Right ventricle myocardium inferior (tissue), 1 donor: ENCODE data around the gene C1QC. TPM values are rescaled to one million over a fixed set of nuclear protein-coding genes. Genes with fewer than 3 reads are reported as not detected.
"Not testable (repeated sequence)": the region's sequence is repeated elsewhere in the genome, so short reads cannot be mapped to it uniquely, and the experiment has no call there.

ENCODE experiments used
- ATAC-seq: fragments of 200-7000 bp; cut with Tn5 transposase; one replicate; pipeline ENCODE4 v1.9.1; 2020; ENCODE audit warnings: mild to moderate bottlenecking, moderate library complexity
- DNase-seq: peaks from one replicate; pipeline ENCODE4 v3.0.0; 2021; ENCODE audit errors: missing footprints
- intact Hi-C: fragments of 100-400 bp; cut with DNase I; formaldehyde crosslinking; loops from one replicate; pipeline ENCODE4 v1.11.0; 2022
- total RNA-seq: library from RNA; stranded (reverse); fragmentation: NEBNext Ultra II Directional; extraction: Animal tissue kit (Norgen Biotek cat#: 25700); gene quantifications from one replicate; pipeline ENCODE4 v1.2.1, GENCODE V29; 2021
- donor health status: DM: no; HTN: yes; CAD: no; lungs with severe emphysema.

Gene C1QC
- total RNA-seq, 1 donor from 2014 or later, result 140 TPM

GRCh38 chr1:22641247-22641646, 2.2 kb upstream of the C1QC start:
- intact Hi-C loops, result loop anchor here (5.0 to 10.0 kb wide), 2 partner anchors 114 to 536 kb away; no protein-coding TSS in a partner anchor
- DNase-seq (no peak), ATAC-seq (no peak)

GRCh38 chr1:22641906-22642636, 1.4 kb upstream of the C1QC start:
- intact Hi-C loops, result loop anchor here (1.0 to 10.0 kb wide), 3 partner anchors 115 to 537 kb away; no protein-coding TSS in a partner anchor
- ATAC-seq (peak; percentile 72), DNase-seq (peak; percentile 91)

DNA sequence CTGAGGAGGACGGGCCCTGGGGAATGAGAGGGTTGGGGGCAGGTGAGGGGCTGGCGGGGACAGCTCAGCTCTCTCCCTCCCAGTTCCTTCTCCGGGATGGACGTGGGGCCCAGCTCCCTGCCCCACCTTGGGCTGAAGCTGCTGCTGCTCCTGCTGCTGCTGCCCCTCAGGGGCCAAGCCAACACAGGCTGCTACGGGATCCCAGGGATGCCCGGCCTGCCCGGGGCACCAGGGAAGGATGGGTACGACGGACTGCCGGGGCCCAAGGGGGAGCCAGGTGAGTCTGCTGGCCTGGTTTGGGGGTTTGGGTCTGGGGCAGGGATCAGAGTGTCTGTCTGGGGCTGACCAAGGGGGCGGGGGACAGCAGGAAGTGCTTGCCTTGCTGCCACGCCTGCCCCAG, 495 bp downstream of the C1QC start:
- no peak for DNase-seq
- intact Hi-C loops, result loop anchor here (5.0 to 10.0 kb wide), 2 partner anchors 117 to 539 kb away; no protein-coding TSS in a partner anchor
- no peak for ATAC-seq

DNA sequence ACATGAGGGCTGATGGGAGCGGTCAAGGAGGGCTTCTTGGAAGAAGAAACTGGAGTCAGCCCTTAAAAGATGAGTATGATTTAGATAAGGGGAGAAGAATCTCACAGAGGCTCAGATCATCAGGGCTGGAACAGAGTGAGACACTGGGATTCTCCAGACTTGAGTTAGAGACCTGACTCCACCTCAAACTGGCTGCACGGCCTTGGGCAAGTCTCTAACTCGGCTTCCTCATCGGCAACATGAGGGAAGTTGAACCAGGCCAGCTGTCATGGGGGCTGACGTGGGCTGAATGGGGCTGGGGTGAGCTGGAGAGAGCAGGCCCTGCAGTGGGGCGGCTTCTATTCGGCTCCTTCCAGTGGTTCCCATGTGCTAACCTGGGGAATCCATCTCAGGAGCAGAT, 2.5 kb downstream of the C1QC start:
- peak; percentile 19 for ATAC-seq

DNA sequence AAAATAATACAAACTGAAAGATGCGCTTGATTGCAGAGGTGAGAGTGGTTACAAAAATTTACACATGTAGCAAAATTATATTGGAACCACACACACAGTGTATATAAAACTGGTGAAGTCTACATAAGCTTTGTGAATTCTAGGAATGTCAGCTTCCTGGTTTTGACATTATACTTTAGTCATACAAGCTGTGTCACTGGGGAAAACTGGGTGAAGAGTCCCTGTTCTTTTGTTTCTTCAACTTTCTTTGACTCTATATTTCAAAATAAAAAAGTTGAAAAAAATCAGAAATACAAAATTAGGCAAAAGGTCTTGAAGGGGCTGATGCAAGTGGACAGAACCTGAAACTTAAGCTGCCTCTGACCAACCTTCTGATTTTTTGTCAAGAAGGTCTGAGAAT, 3.0 kb downstream of the C1QC start:
- ATAC-seq, result no peak
- intact Hi-C loops, result loop anchor here (10.0 kb wide), 1 partner anchor 542 kb away; no protein-coding TSS in a partner anchor
- DNase-seq, result no peak

More for the DNA sequence above, 2.5 kb downstream of the C1QC start:
- DNase-seq, result no peak
- intact Hi-C loops, result loop anchor here (10.0 kb wide), 1 partner anchor 541 kb away; no protein-coding TSS in a partner anchor

DNA sequence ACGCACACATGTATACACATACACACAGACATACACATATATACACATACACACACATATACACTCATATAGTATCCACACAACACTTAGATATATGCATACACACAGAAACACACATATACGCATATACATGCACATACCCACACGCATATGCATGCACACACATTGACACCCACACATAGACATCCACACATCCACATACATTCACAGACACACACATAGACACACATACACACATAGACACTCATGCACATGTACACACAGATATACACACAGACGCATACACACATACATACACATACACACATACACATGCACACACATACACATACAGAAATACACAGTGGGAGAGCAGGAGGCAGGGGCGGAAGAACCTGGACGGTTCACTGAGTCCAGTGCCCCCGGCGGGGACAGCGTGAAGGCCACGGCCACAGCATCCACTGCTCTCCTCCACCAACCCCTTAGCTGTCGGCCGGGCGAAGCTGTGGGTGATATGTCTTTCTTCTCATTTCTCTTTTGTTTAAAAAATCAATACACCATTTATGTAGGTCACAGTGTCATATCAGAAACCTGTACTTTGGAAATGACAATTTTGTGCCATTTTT, 6.8 kb downstream of the C1QC start:
- ATAC-seq, result no peak
- intact Hi-C loops, result no loop called here
- no peak for DNase-seq

DNA sequence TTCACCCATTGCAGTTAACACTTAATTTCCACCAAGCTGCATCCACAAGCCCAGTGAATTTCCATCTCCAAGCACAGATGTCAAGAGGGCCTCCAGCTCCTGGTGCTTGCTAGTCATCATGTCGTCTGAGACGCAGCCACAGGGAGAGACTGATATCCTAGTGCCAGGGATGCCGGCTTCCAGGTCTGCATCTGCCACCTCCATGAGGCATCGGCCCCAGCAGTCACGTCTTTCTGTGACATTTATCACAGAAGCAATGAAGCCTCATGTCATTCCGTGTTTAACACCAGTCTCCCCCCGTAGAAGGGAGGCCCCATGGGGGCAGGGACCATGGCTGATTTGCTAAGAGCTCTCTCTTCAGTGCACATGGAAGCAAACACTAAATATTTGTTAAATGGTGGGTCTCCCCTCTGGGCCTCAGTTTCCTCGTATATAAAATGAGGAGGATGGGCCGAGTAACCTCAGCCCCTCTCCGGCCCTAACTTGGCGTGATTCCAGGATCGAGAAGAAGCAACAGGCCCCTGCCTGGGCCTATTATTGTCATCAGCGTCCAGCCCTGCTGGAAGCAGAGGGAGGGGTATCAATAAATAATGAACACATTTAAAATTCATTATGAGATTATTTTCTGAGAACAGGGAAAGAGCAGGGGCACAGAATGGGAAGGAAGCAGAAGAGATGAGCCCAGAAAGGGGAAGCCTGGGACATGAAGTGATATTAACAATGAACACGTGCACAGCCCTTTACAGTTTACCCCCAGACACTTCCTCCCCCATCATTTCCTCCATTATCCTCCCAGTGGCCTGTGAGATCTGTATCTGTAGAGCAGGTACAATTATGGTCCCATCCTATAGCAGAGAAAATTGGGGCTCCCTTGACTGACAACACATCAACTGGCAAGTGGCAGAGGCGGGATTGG, 8.8 kb downstream of the C1QC start:
- peak; percentile 61 for ATAC-seq
- DNase-seq, result no peak
- intact Hi-C loops, result no loop called here

DNA sequence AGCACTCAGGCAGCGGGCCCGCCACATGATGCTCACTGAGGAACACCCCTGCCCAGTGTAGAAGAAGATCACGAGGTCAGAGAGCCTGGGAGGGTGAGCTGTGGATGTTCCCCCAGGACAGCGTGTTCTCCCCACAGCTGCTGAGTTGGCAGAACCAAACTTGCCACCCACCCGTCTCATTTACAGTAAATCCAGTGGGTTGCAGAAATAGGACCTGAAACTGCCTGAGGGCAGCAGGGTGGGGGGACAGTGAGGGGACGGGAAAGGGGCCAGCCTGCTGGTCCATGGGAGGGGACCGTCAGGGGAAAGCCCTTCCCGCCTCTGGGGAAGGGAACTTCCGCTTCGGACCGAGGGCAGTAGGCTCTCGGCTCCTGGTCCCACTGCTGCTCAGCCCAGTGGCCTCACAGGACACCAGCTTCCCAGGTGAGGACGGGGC, 9.5 kb downstream of the C1QC start, which contains the start of gene C1QB:
Gene C1QB (plus strand): TSS at position 356 of the 436 bp plus-strand sequence. CDS start 6,227 bp downstream, outside the sequence.
- intact Hi-C loops, result no loop called here
- DNase-seq, result peak; percentile 78

GRCh38 chr1:22654692-22655091, 11.3 kb downstream of the C1QC start:
- ATAC-seq (no peak), DNase-seq (no peak)
- intact Hi-C loops, result no loop called here

More for the DNA sequence above, 9.5 kb downstream of the C1QC start, which contains the start of gene C1QB:
- ATAC-seq, result peak; percentile 79

- ATAC-seq, result no peak
- no peak for DNase-seq
- intact Hi-C loops, result no loop called here
Observed at GRCh38 chr1:22658385-22659163, 15.1 kb downstream of the C1QC start.

- intact Hi-C loops, result no loop called here
- ATAC-seq (no peak), DNase-seq (no peak)
Observed at GRCh38 chr1:22660716-22661241, 17.3 kb downstream of the C1QC start.

DNA sequence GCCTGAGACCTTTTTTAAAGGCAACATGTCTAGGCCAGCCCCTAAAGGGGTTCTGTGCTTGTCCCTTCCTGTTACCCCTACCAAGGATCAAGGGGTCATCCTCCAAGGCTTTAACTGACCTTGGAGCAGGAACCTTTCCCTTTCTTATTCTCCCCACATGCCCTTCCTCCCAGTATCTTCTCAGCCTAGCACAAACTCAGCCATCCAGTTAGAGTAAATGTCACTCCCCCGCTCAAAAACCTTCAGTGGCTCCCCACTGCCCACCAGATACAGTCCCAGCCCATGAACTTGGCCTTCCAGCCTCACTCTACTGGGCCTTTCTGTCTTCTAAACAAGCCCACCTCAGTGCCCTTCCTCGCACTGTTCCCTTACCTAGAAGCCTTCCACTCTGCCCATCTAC, 18.4 kb downstream of the C1QC start:
- ATAC-seq, result no peak
- no peak for DNase-seq
- intact Hi-C loops, result no loop called here

DNA sequence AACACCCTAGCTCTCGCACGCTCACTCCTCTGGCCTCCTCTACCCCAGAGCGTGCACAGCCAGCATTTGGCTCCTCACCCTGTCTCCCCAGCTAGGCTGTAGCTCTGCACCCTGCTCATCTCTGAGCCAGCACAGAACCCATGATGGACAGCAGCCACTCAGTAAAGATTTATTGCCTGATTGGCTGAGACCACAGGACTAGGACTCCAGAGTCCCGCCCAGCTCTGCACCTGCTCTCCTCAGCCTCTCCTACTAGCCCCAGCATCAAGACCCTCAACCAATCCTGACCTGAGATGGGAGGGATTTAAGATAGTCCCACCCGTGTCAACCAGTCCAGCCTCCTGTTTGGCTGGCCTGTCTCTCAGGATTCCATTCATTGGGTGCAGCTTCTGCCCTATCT, 18.9 kb downstream of the C1QC start:
- no peak for DNase-seq
- peak; percentile 51 for ATAC-seq
- intact Hi-C loops, result no loop called here

GRCh38 chr1:22662986-22663408, 19.6 kb downstream of the C1QC start:
- ATAC-seq (peak; percentile 21), DNase-seq (no peak)
- intact Hi-C loops, result no loop called here

DNA sequence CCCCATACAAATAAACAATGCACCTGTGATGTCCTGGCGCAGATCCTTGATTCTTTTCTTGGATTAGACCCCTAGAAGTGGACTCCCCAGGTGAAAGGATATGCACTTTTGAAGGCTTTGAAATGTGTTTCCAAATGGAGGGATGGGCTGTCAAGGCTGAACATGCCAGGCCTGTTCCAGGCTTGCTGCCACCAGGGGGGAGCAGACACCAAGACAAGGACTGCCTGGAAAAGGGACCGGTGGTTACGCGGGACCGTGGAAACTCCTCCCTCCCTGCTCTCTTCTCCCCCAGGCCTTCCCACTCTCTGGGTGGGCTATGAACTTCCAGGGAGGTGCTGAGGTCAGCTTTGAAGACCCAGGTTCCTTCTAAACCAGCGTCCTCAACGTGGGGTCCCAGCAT, 22.3 kb downstream of the C1QC start:
- DNase-seq (no peak), ATAC-seq (no peak)
- intact Hi-C loops, result no loop called here

DNA sequence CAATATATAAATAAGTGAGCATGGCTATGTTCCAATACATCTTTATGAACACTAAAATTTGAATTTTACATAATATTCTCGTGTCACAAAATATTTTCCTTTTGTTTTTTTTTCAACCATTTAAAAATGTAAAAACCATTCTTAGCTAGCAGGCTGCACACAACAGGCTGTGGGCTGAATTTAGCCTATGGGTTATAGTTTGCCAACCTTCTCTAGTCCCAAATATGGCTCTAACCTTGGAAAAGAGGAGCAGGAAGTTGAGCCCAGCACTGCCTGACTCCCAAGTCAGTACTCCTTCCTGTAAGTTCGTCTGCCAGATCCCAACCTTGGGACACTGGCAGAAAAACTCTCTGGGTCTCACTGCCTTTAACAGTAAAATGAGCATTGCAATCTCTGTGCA, 23.0 kb downstream of the C1QC start:
- intact Hi-C loops, result no loop called here
- no peak for ATAC-seq

GRCh38 chr1:22668840-22669239, 25.4 kb downstream of the C1QC start:
- ATAC-seq, intact Hi-C loops, DNase-seq: not testable (repeated sequence)

More for the DNA sequence above, 23.0 kb downstream of the C1QC start:
- no peak for DNase-seq
